GM12864 (cell line): ENCODE results near the gene LRRC49.
"Not testable (repeated sequence)": the region's sequence is repeated elsewhere in the genome, so short reads cannot be mapped to it uniquely, and the experiment has no call there.

ENCODE experiments used
- DNase-seq: peaks from one replicate; pipeline ENCODE4 v3.0.0-alpha.2; 2011; ENCODE audit warnings: low read depth
- H3K4me3 ChIP-seq: 2 replicates; pipeline ENCODE4 v1.5.1; 2011; ENCODE audit warnings: mild to moderate bottlenecking, low read depth, low read length, control low read depth
- TF ChIP-seq, protein P1 (sequence below): IDR thresholded peaks from 2 replicates; pipeline ENCODE4 v1.5.1; 2011; ENCODE audit warnings: low read depth, mild to moderate bottlenecking, moderate library complexity, low read length, control low read depth, inconsistent platforms; ENCODE audit errors: missing control alignments

LRRC49 gene

DNA sequence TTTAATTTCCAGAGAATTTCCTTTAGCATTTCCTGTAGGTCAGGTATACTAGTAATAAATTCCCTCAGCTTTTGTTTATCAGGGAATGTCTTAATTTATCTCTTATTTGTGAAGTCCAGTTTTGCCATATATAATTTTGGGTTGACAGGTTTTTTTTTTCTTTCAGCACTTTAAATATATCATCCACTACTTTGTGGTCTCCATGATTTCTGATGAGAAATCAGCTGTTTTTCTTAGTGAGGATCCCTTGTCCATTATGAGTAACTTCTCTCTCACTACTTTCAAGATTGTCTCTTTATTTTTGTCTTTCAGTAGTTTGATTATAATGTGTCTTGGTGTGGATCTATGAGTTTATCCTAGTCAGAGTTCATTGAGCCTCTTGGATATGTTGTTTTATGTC lies 105.7 kb downstream of the LRRC49 start:
- DNase-seq: no peak
- no peak overlapping the region for H3K4me3 ChIP-seq

DNA sequence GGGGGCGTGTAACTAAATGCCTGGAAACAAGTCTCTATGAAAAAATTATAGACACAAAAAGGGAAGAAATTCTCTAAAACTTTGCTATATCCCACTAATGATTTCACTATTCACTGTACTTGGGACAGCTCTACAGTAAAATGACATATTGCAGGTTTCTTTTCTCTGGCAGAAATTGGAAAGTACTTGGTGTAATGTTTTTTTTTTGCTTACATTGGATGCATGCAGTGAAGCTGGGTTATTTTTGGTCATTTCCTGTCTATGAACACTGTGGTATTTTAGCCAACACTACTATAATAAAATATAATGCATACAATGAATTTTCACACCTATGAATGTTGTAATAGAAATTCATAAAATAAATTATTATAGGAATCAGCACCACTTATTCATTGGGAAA lies 109.7 kb downstream of the LRRC49 start:
- H3K4me3 ChIP-seq: no peak overlapping the region
- TF ChIP-seq, protein P1, sequence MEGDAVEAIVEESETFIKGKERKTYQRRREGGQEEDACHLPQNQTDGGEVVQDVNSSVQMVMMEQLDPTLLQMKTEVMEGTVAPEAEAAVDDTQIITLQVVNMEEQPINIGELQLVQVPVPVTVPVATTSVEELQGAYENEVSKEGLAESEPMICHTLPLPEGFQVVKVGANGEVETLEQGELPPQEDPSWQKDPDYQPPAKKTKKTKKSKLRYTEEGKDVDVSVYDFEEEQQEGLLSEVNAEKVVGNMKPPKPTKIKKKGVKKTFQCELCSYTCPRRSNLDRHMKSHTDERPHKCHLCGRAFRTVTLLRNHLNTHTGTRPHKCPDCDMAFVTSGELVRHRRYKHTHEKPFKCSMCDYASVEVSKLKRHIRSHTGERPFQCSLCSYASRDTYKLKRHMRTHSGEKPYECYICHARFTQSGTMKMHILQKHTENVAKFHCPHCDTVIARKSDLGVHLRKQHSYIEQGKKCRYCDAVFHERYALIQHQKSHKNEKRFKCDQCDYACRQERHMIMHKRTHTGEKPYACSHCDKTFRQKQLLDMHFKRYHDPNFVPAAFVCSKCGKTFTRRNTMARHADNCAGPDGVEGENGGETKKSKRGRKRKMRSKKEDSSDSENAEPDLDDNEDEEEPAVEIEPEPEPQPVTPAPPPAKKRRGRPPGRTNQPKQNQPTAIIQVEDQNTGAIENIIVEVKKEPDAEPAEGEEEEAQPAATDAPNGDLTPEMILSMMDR: no peak
- no peak for DNase-seq

More for the DNA sequence above, 105.7 kb downstream of the LRRC49 start:
- TF ChIP-seq, protein P1: no peak

DNA sequence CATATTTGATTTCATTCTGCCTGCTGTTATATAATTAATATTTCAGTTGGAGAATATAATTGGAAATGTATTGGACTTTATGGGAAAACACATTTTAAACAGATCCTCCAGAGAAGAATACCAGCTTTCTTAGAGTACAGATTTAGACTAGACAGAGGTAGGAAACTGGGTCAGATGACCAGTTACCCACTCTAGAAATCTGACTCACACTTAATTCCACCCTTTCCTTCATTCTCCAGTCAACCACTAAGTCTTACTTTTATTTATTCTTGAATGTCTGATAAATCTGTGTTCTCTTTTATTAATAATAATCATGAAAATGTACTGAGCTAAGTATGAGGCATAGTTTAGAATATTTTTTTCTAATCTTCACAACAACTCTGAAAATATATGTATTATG lies 110.7 kb downstream of the LRRC49 start:
- H3K4me3 ChIP-seq: no peak overlapping the region
- TF ChIP-seq, protein P1: no peak
- no peak for DNase-seq

DNA sequence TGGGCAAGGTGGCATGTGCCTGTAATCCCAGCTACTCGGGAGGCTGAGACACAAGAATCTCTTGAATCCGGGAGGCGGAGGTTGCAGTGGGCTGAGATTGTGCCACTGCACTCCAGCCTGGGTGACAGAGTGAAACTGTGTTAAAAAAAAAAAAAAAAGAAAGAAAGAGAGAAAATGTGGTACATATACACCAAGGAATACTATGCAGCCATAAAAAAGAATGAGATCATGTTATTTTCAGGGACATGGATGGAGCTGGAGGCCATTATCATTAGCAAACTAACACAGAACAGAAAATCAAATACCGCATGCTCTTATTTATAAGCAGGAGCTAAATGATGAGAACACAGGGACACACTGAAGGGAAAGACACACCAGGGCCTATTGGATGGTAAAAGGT lies 111.9 kb downstream of the LRRC49 start:
- not testable (repeated sequence) for H3K4me3 ChIP-seq, DNase-seq

DNA sequence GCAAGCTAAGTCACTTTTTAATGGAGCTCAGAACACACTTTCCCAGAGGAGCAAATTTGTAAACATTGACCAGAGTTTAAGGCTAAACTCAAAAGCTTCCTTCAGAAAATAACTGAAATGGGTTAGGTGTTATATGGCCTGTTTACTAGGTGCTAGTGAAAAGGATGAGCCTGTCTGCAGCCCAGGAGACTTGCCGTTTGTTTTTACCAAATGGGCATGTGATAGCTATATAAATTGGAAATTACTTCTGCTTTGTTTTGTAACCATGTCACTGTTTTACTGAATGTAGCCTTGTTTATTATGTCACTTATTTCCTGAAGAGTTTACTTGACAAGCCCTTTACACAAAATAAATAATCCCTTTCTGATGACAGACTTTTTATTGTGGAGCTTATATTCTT lies 113.3 kb downstream of the LRRC49 start:
- TF ChIP-seq, protein P1: no peak
- no peak overlapping the region for H3K4me3 ChIP-seq
- no peak for DNase-seq

DNA sequence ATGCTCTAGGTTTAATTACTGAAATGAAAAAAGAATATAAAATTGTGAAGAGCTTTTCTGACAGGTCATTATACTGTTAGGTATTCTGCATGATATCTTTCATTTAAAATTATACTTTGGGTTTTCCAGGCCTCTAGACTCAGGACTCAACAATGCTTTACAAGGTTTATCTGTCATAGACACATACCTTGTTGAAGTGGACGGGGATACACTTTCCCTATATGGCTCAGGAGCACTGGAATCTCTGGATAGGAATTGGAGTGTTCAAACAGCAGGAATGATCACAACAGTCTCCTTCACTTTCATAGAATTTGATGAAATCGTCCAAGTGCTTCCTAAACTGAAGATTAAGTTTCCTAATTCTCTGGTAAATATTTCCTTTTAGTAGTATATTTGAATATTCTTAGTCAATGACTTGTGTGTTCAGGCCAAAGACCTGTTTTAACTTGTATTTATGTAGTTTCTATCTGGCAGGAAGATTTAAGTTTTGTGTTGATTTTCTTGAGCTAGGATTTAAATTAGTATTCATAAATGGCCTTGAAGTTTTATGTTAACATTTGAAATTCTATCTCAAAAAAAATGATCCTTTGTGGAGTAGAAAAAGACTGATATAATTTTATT lies 115.7 kb downstream of the LRRC49 start:
- TF ChIP-seq, protein P1: no peak
- no peak for DNase-seq
- no peak overlapping the region for H3K4me3 ChIP-seq

DNA sequence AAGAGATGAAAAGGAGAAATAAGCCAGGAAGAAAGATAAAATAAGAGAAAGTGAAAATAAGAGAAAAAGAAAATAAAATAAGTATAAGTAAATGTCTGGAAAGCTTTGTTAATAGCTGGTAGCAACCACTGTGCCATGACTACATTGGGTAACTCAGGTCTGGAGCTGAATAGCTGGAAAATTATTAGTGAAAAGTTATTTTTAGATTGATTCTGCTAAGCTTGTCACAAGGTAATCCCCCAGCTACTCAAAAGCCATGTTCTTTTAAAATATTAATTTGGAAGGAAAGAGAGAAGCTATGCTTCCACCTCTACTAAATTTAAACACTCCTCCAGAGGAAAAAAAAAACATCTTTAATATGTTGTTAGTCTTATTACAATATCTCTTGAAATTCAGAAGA lies 117.8 kb downstream of the LRRC49 start:
- no peak for DNase-seq
- H3K4me3 ChIP-seq: no peak overlapping the region
- TF ChIP-seq, protein P1: no peak

DNA sequence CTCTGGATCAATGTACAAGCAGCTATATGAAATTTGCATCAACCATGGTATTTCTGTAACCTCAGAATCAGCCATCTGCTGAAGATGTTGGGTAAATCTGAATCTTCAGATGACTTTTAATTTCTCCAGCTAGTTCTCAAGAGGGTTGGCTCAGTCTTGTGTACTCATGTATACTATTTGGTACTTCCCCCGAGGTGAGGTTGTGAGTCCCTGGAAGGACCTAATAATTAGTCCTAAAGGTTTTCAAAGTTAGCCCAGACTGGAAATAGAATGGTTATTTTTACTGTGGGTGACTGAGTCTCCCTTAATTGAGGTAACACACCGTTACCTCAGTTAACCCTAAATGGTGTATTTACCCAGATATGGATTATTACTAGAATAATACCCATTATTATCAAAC lies 118.4 kb downstream of the LRRC49 start:
- TF ChIP-seq, protein P1: no peak
- no peak for DNase-seq
- no peak overlapping the region for H3K4me3 ChIP-seq
